AG04449 (cell line): ENCODE data around the gene CELF1.
"Not testable (repeated sequence)": the region's sequence is repeated elsewhere in the genome, so short reads cannot be mapped to it uniquely, and the experiment has no call there.

Experiments
- CTCF ChIA-PET: fragments of 350-600 bp; formaldehyde crosslinking; extraction: SDS; loops from one replicate; lab custom pipeline; 2021; ENCODE audit warnings: antibody characterized with exemption; lab: Yijun Ruan, JAX
- POLR2A ChIA-PET: fragments of 400-600, 350-600 bp; formaldehyde crosslinking; extraction: SDS; loops from one replicate; lab custom pipeline; 2020; ENCODE audit warnings: antibody characterized with exemption, inconsistent platforms; lab: Yijun Ruan, JAX
- DNase-seq: peaks from one replicate; pipeline ENCODE4 v3.0.0-alpha.2; 2010; ENCODE audit warnings: low read depth, low spot score
- H3K4me3 ChIP-seq: 2 replicates; pipeline ENCODE4 v1.5.1; 2011; ENCODE audit warnings: low read depth, mild to moderate bottlenecking, control low read depth, low read length
- CTCF ChIP-seq: IDR thresholded peaks from one replicate; pipeline ENCODE4 v1.5.1; 2011; ENCODE audit warnings: mild to moderate bottlenecking, moderate library complexity, low read length, control low read depth, inconsistent platforms; ENCODE audit not compliant: insufficient read depth; ENCODE audit errors: missing control alignments

Gene CELF1

DNA sequence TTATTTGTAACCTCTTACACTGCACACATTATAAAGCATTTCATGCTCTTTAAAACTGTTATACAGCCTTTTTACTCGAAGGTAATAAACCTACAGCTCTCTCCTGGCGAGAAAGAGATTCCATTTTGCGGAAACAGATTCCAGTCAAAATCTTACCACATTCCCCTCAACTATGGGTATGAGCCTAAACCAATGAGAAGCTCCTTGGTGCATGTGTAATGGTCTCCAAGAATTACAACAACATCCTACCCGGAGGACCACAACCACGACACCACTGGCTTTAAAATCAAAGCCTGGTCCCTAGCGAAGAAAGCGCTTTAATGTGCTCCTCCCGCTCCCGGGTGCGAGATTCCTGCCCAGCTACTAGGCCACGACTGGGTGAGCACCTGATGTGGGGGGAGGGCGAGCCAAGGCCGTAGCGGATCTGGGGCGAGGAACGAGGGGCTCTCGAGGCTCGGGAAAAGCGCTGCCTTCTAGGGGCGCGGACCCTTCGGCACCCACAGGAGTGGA, 821 bp downstream of the CELF1 start:
- ChIA-PET POLR2A (interaction anchor here (0.7 to 1.4 kb wide), 6 partner anchors 11 to 35 kb away, joined by 3 to 5 read pairs (median 3); partner anchors contain the start of gene PTPMT1), CTCF (interaction anchor here (0.7 to 7.1 kb wide), 16 partner anchors 13 to 119 kb away, joined by 3 to 95 read pairs (median 6); partner anchors contain the start of gene PTPMT1)
- no peak for DNase-seq
- TF ChIP-seq CTCF, result no peak
- H3K4me3 ChIP-seq, result peak overlapping the region; percentile 98

- peak overlapping the region; percentile 27 for H3K4me3 ChIP-seq
- CTCF ChIA-PET, result interaction anchor here (0.7 to 7.1 kb wide), 12 partner anchors 12 to 98 kb away, joined by 3 to 95 read pairs (median 6); partner anchors contain the start of gene PTPMT1
- no peak for DNase-seq
Observed at GRCh38 chr11:47551086-47551485, 1.8 kb downstream of the CELF1 start.

GRCh38 chr11:47550288-47551047, 2.5 kb downstream of the CELF1 start:
- no peak overlapping the region for H3K4me3 ChIP-seq
- POLR2A ChIA-PET, result no interaction called here
- TF ChIP-seq CTCF, result no peak
- DNase-seq, result no peak
- CTCF ChIA-PET, result interaction anchor here (1.4 to 7.1 kb wide), 5 partner anchors 16 to 54 kb away, joined by 3 to 95 read pairs (median 7); partner anchors contain the start of gene PTPMT1

More at GRCh38 chr11:47551086-47551485, 1.8 kb downstream of the CELF1 start:
- POLR2A ChIA-PET, result no interaction called here
- peak; percentile 9 for TF ChIP-seq CTCF

DNA sequence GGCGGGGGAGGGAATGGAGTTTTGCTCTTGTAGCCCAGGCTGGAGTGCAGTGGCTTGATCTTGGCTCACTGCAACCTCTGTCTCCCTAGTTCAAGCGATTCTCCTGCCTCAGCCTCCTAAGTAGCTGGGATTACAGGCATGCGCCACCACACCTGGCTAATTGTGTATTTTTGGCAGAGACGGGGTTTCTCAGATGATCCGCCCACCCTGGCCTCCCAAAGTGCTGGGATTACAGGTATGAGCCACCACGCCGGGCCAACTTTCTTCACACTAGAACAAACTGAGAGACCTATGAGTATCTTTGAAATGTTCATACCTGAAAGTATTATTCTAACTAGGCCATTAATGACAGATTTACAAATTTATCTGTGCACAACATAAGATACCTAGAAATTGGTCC, 6.7 kb downstream of the CELF1 start:
- H3K4me3 ChIP-seq, POLR2A ChIA-PET, CTCF ChIA-PET, DNase-seq: not testable (repeated sequence)

- DNase-seq, result no peak
- ChIA-PET CTCF (interaction anchor here (0.9 to 1.4 kb wide), 2 partner anchors 10 kb away, joined by 3 to 4 read pairs; no protein-coding TSS in a partner anchor), POLR2A (no interaction called here)
- no peak overlapping the region for H3K4me3 ChIP-seq
- no peak for TF ChIP-seq CTCF
Observed at GRCh38 chr11:47545298-47545697, 7.6 kb downstream of the CELF1 start.

GRCh38 chr11:47541070-47541469, 11.9 kb downstream of the CELF1 start:
- DNase-seq, result no peak
- TF ChIP-seq CTCF, result no peak
- POLR2A ChIA-PET, result interaction anchor here (0.8 to 1.6 kb wide), 2 partner anchors 10 to 11 kb away, joined by 3 to 5 read pairs; no protein-coding TSS in a partner anchor
- CTCF ChIA-PET, result interaction anchor here (1.1 to 5.5 kb wide), 3 partner anchors 9 to 38 kb away, joined by 3 to 49 read pairs (median 4); partner anchors contain the start of gene CELF1
- H3K4me3 ChIP-seq, result no peak overlapping the region
